H9 (cell line): ENCODE measurements around the gene PNO1. TPM values are rescaled to one million over a fixed set of nuclear protein-coding genes. Genes with fewer than 3 reads are reported as not detected.

Experiments used
- DNase-seq: peaks from one replicate; pipeline ENCODE4 v3.0.0-alpha.2; 2017
- H2AFZ ChIP-seq: one replicate; pipeline ENCODE4 v1.6.1; 2013; ENCODE audit warnings: mild to moderate bottlenecking, low read length, control low read depth, moderate library complexity
- H2AK5ac ChIP-seq: 2 replicates; pipeline ENCODE4 v1.6.1; 2013; ENCODE audit warnings: low read length, control low read depth, mixed read lengths; ENCODE audit not compliant: insufficient read length
- H2BK120ac ChIP-seq: one replicate; pipeline ENCODE4 v1.6.1; 2013; ENCODE audit warnings: low read depth, mild to moderate bottlenecking, low read length, control low read depth, inconsistent platforms; ENCODE audit not compliant: poor library complexity, severe bottlenecking
- H2BK12ac ChIP-seq: 2 replicates; pipeline ENCODE4 v1.6.1; 2013; ENCODE audit warnings: low read length, control low read depth, mixed read lengths, low read depth; ENCODE audit not compliant: insufficient read length
- H2BK15ac ChIP-seq: 2 replicates; pipeline ENCODE4 v1.6.1; 2013; ENCODE audit warnings: low read depth, low read length, control low read depth
- H2BK20ac ChIP-seq: one replicate; pipeline ENCODE4 v1.6.1; 2013; ENCODE audit warnings: low read depth, mild to moderate bottlenecking, low read length, control low read depth, inconsistent platforms; ENCODE audit not compliant: poor library complexity, severe bottlenecking
- H2BK5ac ChIP-seq: 2 replicates; pipeline ENCODE4 v1.6.1; 2013; ENCODE audit warnings: low read length, control low read depth, mixed read lengths; ENCODE audit not compliant: insufficient read length
- H3K14ac ChIP-seq: 2 replicates; pipeline ENCODE4 v1.6.1; 2013; ENCODE audit warnings: low read length, control low read depth; ENCODE audit not compliant: insufficient read depth
- H3K18ac ChIP-seq: 2 replicates; pipeline ENCODE4 v1.6.1; 2013; ENCODE audit warnings: low read depth, mild to moderate bottlenecking, mixed read lengths, low read length, control low read depth; ENCODE audit not compliant: insufficient read length
- H3K23ac ChIP-seq: 2 replicates; pipeline ENCODE4 v1.6.1; 2013; ENCODE audit warnings: low read length, control low read depth, mixed read lengths, low read depth; ENCODE audit not compliant: insufficient read length
- H3K23me2 ChIP-seq: 2 replicates; pipeline ENCODE4 v1.6.1; 2013; ENCODE audit warnings: low read depth, mild to moderate bottlenecking, mixed read lengths, low read length, control low read depth; ENCODE audit not compliant: insufficient read length, poor library complexity, severe bottlenecking
- H3K27ac ChIP-seq: 2 replicates; pipeline ENCODE4 v1.5.1; 2013; ENCODE audit warnings: low read length, control low read depth, mixed read lengths, low read depth; ENCODE audit not compliant: insufficient read length
- H3K27me3 ChIP-seq: 2 replicates; pipeline ENCODE4 v1.6.1; 2013; ENCODE audit warnings: low read length, control low read depth, inconsistent platforms; ENCODE audit not compliant: insufficient read depth
- H3K4ac ChIP-seq: 2 replicates; pipeline ENCODE4 v1.6.1; 2013; ENCODE audit warnings: low read depth, mild to moderate bottlenecking, control low read depth, inconsistent platforms, low read length, moderate library complexity
- H3K4me1 ChIP-seq: 2 replicates; pipeline ENCODE4 v1.6.1; 2013; ENCODE audit warnings: low read length, control low read depth, inconsistent platforms; ENCODE audit not compliant: insufficient read depth
- H3K4me2 ChIP-seq: 2 replicates; pipeline ENCODE4 v1.6.1; 2013; ENCODE audit warnings: low read length, control low read depth, mixed read lengths; ENCODE audit not compliant: insufficient read length, insufficient read depth
- H3K56ac ChIP-seq: 2 replicates; pipeline ENCODE4 v1.6.1; 2013; ENCODE audit warnings: low read depth, mild to moderate bottlenecking, mixed read lengths, low read length, control low read depth; ENCODE audit not compliant: insufficient read length
- H3K79me1 ChIP-seq: 2 replicates; pipeline ENCODE4 v1.6.1; 2013; ENCODE audit warnings: low read depth, mild to moderate bottlenecking, moderate library complexity, low read length, control low read depth, inconsistent platforms; ENCODE audit not compliant: insufficient read depth, poor library complexity, severe bottlenecking
- H3K79me2 ChIP-seq: 2 replicates; pipeline ENCODE4 v1.6.1; 2013; ENCODE audit warnings: low read length, control low read depth, inconsistent platforms; ENCODE audit not compliant: insufficient read depth
- H3K9ac ChIP-seq: 2 replicates; pipeline ENCODE4 v1.6.1; 2013; ENCODE audit warnings: low read length, control low read depth, mixed read lengths; ENCODE audit not compliant: insufficient read length; ENCODE audit errors: extremely low read depth
- H3K9me3 ChIP-seq: one replicate; pipeline ENCODE4 v1.6.1; 2013; ENCODE audit warnings: low read depth, low read length, inconsistent platforms; ENCODE audit not compliant: control insufficient read depth
- H3T11ph ChIP-seq: one replicate; pipeline ENCODE4 v1.6.1; 2013; ENCODE audit warnings: mild to moderate bottlenecking, low read length, control low read depth, inconsistent platforms
- H4K20me1 ChIP-seq: one replicate; pipeline ENCODE4 v1.6.1; 2013; ENCODE audit not compliant: control insufficient read depth, insufficient read length, insufficient read depth
- H4K5ac ChIP-seq: 2 replicates; pipeline ENCODE4 v1.6.1; 2013; ENCODE audit warnings: low read depth, mild to moderate bottlenecking, mixed read lengths, low read length, control low read depth; ENCODE audit not compliant: insufficient read length
- H4K8ac ChIP-seq: replicated peaks from 2 replicates; pipeline ENCODE4 v1.6.1; 2013; ENCODE audit warnings: low read length, control low read depth, mixed read lengths, low read depth; ENCODE audit not compliant: insufficient read length
- H4K91ac ChIP-seq: 2 replicates; pipeline ENCODE4 v1.6.1; 2013; ENCODE audit warnings: low read depth, mild to moderate bottlenecking, moderate library complexity, mixed read lengths, low read length, control low read depth; ENCODE audit not compliant: insufficient read length
- H3K27ac Mint-ChIP-seq, 3 experiments: 2 replicates in 2 of 3; 3 replicates in 1 of 3; pipeline ENCODE4 v1.8.0; 2020 to 2021; ENCODE audit warnings: mixed read lengths in 3 of 3, mild to moderate bottlenecking in 1 of 3, moderate library complexity in 1 of 3
- H3K27me3 Mint-ChIP-seq: 2 replicates; pipeline ENCODE4 v1.8.0; 2021; ENCODE audit warnings: low read depth, mild to moderate bottlenecking, moderate library complexity, mixed read lengths
- H3K36me3 Mint-ChIP-seq, 3 experiments: 2 replicates in 2 of 3; 3 replicates in 1 of 3; pipeline ENCODE4 v1.8.0; 2020 to 2021; ENCODE audit warnings: low read depth in 3 of 3, mixed read lengths in 3 of 3; ENCODE audit not compliant: insufficient read depth in 1 of 3
- H3K4me1 Mint-ChIP-seq, 2 experiments: 2 replicates each; pipeline ENCODE4 v1.8.0; 2020; ENCODE audit warnings: mixed read lengths in 2 of 2
- H3K4me3 Mint-ChIP-seq, 2 experiments: 2 replicates in 1 of 2; 3 replicates in 1 of 2; pipeline ENCODE4 v1.8.0; 2020 to 2021; ENCODE audit warnings: mild to moderate bottlenecking in 2 of 2, mixed read lengths in 2 of 2, moderate library complexity in 1 of 2
- H3K9me3 Mint-ChIP-seq, 2 experiments: 2 replicates in 1 of 2; 3 replicates in 1 of 2; pipeline ENCODE4 v1.8.0; 2020; ENCODE audit warnings: mild to moderate bottlenecking in 2 of 2, mixed read lengths in 2 of 2, moderate library complexity in 1 of 2
- CTCF ChIP-seq: fragments of 200-600 bp; sonication (generic); conservative IDR thresholded peaks from 3 replicates; pipeline ENCODE4 v1.8.0; 2021; ENCODE audit warnings: antibody characterized with exemption, mild to moderate bottlenecking
- WGBS: extraction: QIAGEN DNeasy Blood & Tissue Kit; methylation state at CpG from one replicate; pipeline ENCODE4 v1.1.7; 2013; ENCODE audit warnings: missing lambda C conversion rate, low lambda C conversion rate, mixed read lengths; ENCODE audit not compliant: insufficient read length; ENCODE audit errors: extremely low coverage; 5-methylcytosine and 5-hydroxymethylcytosine counted together
- total RNA-seq: library from RNA; stranded (reverse); gene quantifications from 2 replicates; pipeline ENCODE4 v1.2.1, GENCODE V29; 2021

The PNO1 gene
- total RNA-seq, 1 experiment from 2014 or later, result 46.5 TPM

- no peak for DNase-seq
- H3K18ac ChIP-seq, result no peak overlapping the region
- no peak overlapping the region for H2BK12ac ChIP-seq
- no peak overlapping the region for H4K5ac ChIP-seq
- H4K91ac ChIP-seq, result no peak overlapping the region
- no peak overlapping the region for H2BK20ac ChIP-seq
- Mint-ChIP-seq H3K36me3 (0 out of 7 replicates have a peak, but pooled peaks cover 0 to 1% (median 0%) of the 10 kb centered on the region in 3 experiments), H3K4me3 (no peak overlapping the region), H3K4me1 (peaks cover 35 to 42% of the 10 kb centered on the region in 2 experiments), H3K9me3 (no peaks in the 10 kb centered on the region; a peak in 1 of 5 replicates), H3K27ac (no peak overlapping the region), H3K27me3 (no peaks in the 10 kb centered on the region)
- TF ChIP-seq CTCF, result no peak
- H4K20me1 ChIP-seq, result no peaks in the 10 kb centered on the region
- no peak overlapping the region for H3K4me2 ChIP-seq
- H4K8ac ChIP-seq, result no peak overlapping the region
- H2BK5ac ChIP-seq, result no peak overlapping the region
- no peak overlapping the region for H3K9ac ChIP-seq
- no peaks in the 10 kb centered on the region for H3K23me2 ChIP-seq
- no peak overlapping the region for H2BK15ac ChIP-seq
- H2AK5ac ChIP-seq, result no peak overlapping the region
- WGBS, result no CpG with 5 or more reads among the region's 2 CpGs
- no peak overlapping the region for H2BK120ac ChIP-seq
- no peak overlapping the region for H3K4ac ChIP-seq
- peaks cover 2% of the 10 kb centered on the region; the same call in 1 of the 2 replicates for H3K4me1 ChIP-seq
- H3K56ac ChIP-seq, result no peak overlapping the region
- no peak overlapping the region for H3K27ac ChIP-seq
- no peaks in the 10 kb centered on the region for H3K27me3 ChIP-seq
- H3K79me2 ChIP-seq, result peaks cover 24% of the 10 kb centered on the region; the same call in 1 of the 2 replicates
- H3K79me1 ChIP-seq, result peaks cover 4% of the 10 kb centered on the region
- no peak overlapping the region for H3K14ac ChIP-seq
- H3K9me3 ChIP-seq, result no peaks in the 10 kb centered on the region
- no peak overlapping the region for H3T11ph ChIP-seq
- H3K23ac ChIP-seq, result no peak overlapping the region
- H2AFZ ChIP-seq, result no peak overlapping the region
Measured at GRCh38 chr2:68223419-68223818, 65.7 kb downstream of the PNO1 start.
